B cell (primary cell): ENCODE data around the gene CPE.

ENCODE experiments used
- EZH2 ChIP-seq: IDR thresholded peaks from 2 replicates; pipeline ENCODE4 v1.6.1; 2012; ENCODE audit warnings: borderline replicate concordance, low read depth, mild to moderate bottlenecking, moderate library complexity, low read length; ENCODE audit not compliant: insufficient read depth, poor library complexity, severe bottlenecking
- TF ChIP-seq, protein P1 (sequence below): fragments of 200-600 bp; IDR thresholded peaks from one replicate; pipeline ENCODE4 v1.8.0; 2022; ENCODE audit warnings: antibody characterized with exemption, mild to moderate bottlenecking

DNA sequence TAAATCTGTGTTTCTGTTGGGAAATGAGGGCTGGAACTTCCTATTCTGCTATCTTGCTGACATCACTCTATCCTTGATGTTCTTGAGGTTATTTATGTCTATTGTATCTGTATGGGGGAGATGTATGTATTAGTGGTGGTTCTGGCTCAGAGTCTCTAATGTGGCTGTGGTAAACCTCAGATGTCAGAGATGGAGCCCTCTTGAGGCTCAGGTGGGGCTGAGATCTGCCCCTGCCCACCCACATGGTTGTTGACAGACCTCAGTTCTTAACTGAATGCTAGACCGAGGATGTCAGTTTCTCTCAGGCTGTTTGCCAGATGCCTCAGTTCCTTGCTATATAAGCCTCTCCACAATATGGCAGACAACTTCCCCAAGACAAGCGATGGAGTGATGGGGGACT is 3.3 kb upstream of the CPE start:
- TF ChIP-seq, protein P1, sequence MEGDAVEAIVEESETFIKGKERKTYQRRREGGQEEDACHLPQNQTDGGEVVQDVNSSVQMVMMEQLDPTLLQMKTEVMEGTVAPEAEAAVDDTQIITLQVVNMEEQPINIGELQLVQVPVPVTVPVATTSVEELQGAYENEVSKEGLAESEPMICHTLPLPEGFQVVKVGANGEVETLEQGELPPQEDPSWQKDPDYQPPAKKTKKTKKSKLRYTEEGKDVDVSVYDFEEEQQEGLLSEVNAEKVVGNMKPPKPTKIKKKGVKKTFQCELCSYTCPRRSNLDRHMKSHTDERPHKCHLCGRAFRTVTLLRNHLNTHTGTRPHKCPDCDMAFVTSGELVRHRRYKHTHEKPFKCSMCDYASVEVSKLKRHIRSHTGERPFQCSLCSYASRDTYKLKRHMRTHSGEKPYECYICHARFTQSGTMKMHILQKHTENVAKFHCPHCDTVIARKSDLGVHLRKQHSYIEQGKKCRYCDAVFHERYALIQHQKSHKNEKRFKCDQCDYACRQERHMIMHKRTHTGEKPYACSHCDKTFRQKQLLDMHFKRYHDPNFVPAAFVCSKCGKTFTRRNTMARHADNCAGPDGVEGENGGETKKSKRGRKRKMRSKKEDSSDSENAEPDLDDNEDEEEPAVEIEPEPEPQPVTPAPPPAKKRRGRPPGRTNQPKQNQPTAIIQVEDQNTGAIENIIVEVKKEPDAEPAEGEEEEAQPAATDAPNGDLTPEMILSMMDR, result no peak
- TF ChIP-seq EZH2, result no peak
